A549 (cell line): ENCODE measurements around the gene RND2.

Experiments used
- BCL3 ChIP-seq: fragments of >200 bp; sonication (Bioruptor Twin); formaldehyde crosslinking; IDR thresholded peaks from 3 replicates; pipeline ENCODE4 v1.6.1; 2016
- BHLHE40 ChIP-seq: IDR thresholded peaks from 2 replicates; pipeline ENCODE4 v1.6.1; 2012; ENCODE audit warnings: low read depth, low read length, inconsistent platforms
- CHD2 ChIP-seq: fragments of 150-350 bp; IDR thresholded peaks from 2 replicates; pipeline ENCODE4 v1.6.1; 2014; ENCODE audit warnings: low read length; ENCODE audit not compliant: partially characterized antibody
- CTCF ChIP-seq: fragments of >200 bp; sonication (Bioruptor Twin); formaldehyde crosslinking; IDR thresholded peaks from 3 replicates; pipeline ENCODE4 v1.5.1; 2016
- EP300 ChIP-seq, 2 experiments: fragments of >200 bp; sonication (Bioruptor Twin); formaldehyde crosslinking; IDR thresholded peaks; 2 replicates in 1 of 2; 3 replicates in 1 of 2; pipeline ENCODE4 v1.6.1; 2016 to 2017
- HMGXB4 ChIP-seq: fragments of 250-450 bp; sonication (Bioruptor Pico); IDR thresholded peaks from 2 replicates; pipeline ENCODE4 v1.5.0; 2021; ENCODE audit warnings: mild to moderate bottlenecking, moderate library complexity, borderline replicate concordance
- MAZ ChIP-seq: fragments of 150-350 bp; IDR thresholded peaks from 2 replicates; pipeline ENCODE4 v1.6.1; 2014; ENCODE audit warnings: antibody characterized with exemption, low read depth, low read length, borderline replicate concordance
- MYC ChIP-seq: IDR thresholded peaks from 2 replicates; pipeline ENCODE4 v1.6.1; 2012; ENCODE audit warnings: mild to moderate bottlenecking, inconsistent platforms, low read length, improper control_type of control experiment, borderline replicate concordance
- PBX3 ChIP-seq: IDR thresholded peaks from 2 replicates; pipeline ENCODE4 v1.6.1; 2012
- POLR2A ChIP-seq: IDR thresholded peaks from 2 replicates; pipeline ENCODE4 v1.6.1; 2012; ENCODE audit warnings: mild to moderate bottlenecking, low read length
- SREBF2 ChIP-seq: fragments of 450-650 bp; IDR thresholded peaks from 2 replicates; pipeline ENCODE4 v1.6.1; 2014; ENCODE audit warnings: mild to moderate bottlenecking, moderate library complexity

GRCh38 chr17:43018008-43018853, 6.8 kb upstream of the RND2 start:
- TF ChIP-seq POLR2A: no peak
- no peak for TF ChIP-seq CTCF
- TF ChIP-seq BHLHE40: no peak
- no peak for TF ChIP-seq EP300 (IDR thresholded peaks at IDR 0.05)
- TF ChIP-seq PBX3: no peak
- TF ChIP-seq MYC: no peak
- TF ChIP-seq MAZ: no peak
- no peak for TF ChIP-seq HMGXB4 (CRISPR knock-in tag)
- no peak for TF ChIP-seq SREBF2
- TF ChIP-seq CHD2: no peak
- TF ChIP-seq BCL3: no peak
